GM12878 (cell line): Measurements from ENCODE around the gene SUGCT. TPM values are rescaled to one million over a fixed set of nuclear protein-coding genes. Genes with fewer than 3 reads are reported as not detected.

Experiments
- ATAC-seq: fragments of 200-7000 bp; cut with Tn5 transposase; 3 replicates; pipeline ENCODE4 v1.9.1; 2020; ENCODE audit warnings: mild to moderate bottlenecking, moderate library complexity
- BruUV-seq: library from RNA; stranded (reverse); fragments of 400-500 nt; replicated peaks from 2 replicates; lab custom pipeline; 2021; lab: Mats Ljungman, UMichigan
- CTCF ChIA-PET: fragments of 300-600 bp; sonication (Branson Sonifier 250); formaldehyde crosslinking; extraction: SDS; loops from one replicate; lab custom pipeline; 2021; ENCODE audit warnings: inconsistent platforms; lab: Yijun Ruan, JAX
- POLR2A ChIA-PET: fragments of 350-600 bp; formaldehyde crosslinking; extraction: SDS; loops from one replicate; lab custom pipeline; 2021; ENCODE audit warnings: inconsistent platforms; lab: Charles Lee
- RAD21 ChIA-PET: fragments of 300-600 bp; sonication (Branson Sonifier 250); formaldehyde crosslinking; loops from one replicate; lab custom pipeline; 2023; ENCODE audit warnings: antibody characterized with exemption; ENCODE audit not compliant: unreplicated experiment; lab: Charles Lee
- SMC1A ChIA-PET: fragments of 300-600 bp; sonication (Branson Sonifier 250); formaldehyde crosslinking; loops from one replicate; lab custom pipeline; 2023; ENCODE audit not compliant: unreplicated experiment, uncharacterized antibody; lab: Charles Lee
- DNase-seq: peaks from one replicate; pipeline ENCODE4 v3.0.0-alpha.2; 2011; ENCODE audit warnings: low read depth, low spot score
- FAIRE-seq: peaks from 3 replicates; lab custom pipeline; 2011; peaks lifted over from hg19 to GRCh38; lab: Jason Lieb, UNC
- H2AFZ ChIP-seq: 2 replicates; pipeline ENCODE4 v1.6.0; 2011; ENCODE audit warnings: low read depth, low read length, control low read depth; ENCODE audit not compliant: control insufficient read depth
- H3K27ac ChIP-seq: 2 replicates; pipeline ENCODE4 v1.5.1; 2011; ENCODE audit warnings: control low read depth; ENCODE audit not compliant: control insufficient read depth, insufficient read depth
- H3K27me3 ChIP-seq, 2 experiments: replicated peaks in 1 of 2; 2 replicates each; pipeline versions ENCODE4 v1.6.0 to v1.6.1; 2011; ENCODE audit warnings: low read length in 1 of 2; ENCODE audit not compliant: control insufficient read depth in 2 of 2, insufficient read depth in 2 of 2
- H3K36me3 ChIP-seq, 2 experiments: 2 replicates each; pipeline ENCODE4 v1.5.1; 2011; ENCODE audit warnings: low read length in 1 of 2; ENCODE audit not compliant: control insufficient read depth in 2 of 2, insufficient read depth in 2 of 2
- H3K4me1 ChIP-seq: 2 replicates; pipeline ENCODE4 v1.6.1; 2011; ENCODE audit warnings: mild to moderate bottlenecking, low read length, moderate library complexity, mixed read lengths; ENCODE audit not compliant: control insufficient read depth, insufficient read depth
- H3K4me2 ChIP-seq: 2 replicates; pipeline ENCODE4 v1.6.0; 2011; ENCODE audit warnings: control low read depth; ENCODE audit not compliant: control insufficient read depth, insufficient read depth
- H3K4me3 ChIP-seq: fragments of 200-600 bp; sonication (generic); 2 replicates; pipeline ENCODE4 v1.5.1; 2016
- H3K79me2 ChIP-seq: 2 replicates; pipeline ENCODE4 v1.6.0; 2011; ENCODE audit warnings: low read length; ENCODE audit not compliant: control insufficient read depth, insufficient read depth
- H3K9ac ChIP-seq: 2 replicates; pipeline ENCODE4 v1.8.0; 2011; ENCODE audit warnings: low read length, control low read depth, mixed read lengths; ENCODE audit not compliant: control insufficient read depth, insufficient read depth
- H3K9me3 ChIP-seq: replicated peaks from 3 replicates; pipeline ENCODE4 v1.5.1; 2011; ENCODE audit warnings: mild to moderate bottlenecking, low read length; ENCODE audit not compliant: control insufficient read depth, insufficient read depth
- H4K20me1 ChIP-seq: 2 replicates; pipeline ENCODE4 v1.6.0; 2011; ENCODE audit not compliant: control insufficient read depth, insufficient read depth
- EZH2 ChIP-seq: IDR thresholded peaks from 2 replicates; pipeline ENCODE4 v1.6.1; 2012; ENCODE audit warnings: low read depth, mild to moderate bottlenecking, control low read depth, inconsistent platforms, low read length, borderline replicate concordance; ENCODE audit not compliant: control insufficient read depth
- POLR2AphosphoS5 ChIP-seq: IDR thresholded peaks from 2 replicates; pipeline ENCODE4 v1.6.1; 2011; ENCODE audit warnings: mild to moderate bottlenecking, low read length, inconsistent platforms
- RAD51 ChIP-seq: fragments of 450-650 bp; IDR thresholded peaks from 2 replicates; pipeline ENCODE4 v1.6.1; 2016; ENCODE audit warnings: moderate library complexity, mild to moderate bottlenecking, inconsistent platforms
- WGBS: methylation state at CpG from one replicate; pipeline ENCODE4 v1.1.6; 2016; ENCODE audit warnings: low lambda C conversion rate; ENCODE audit not compliant: insufficient replicate concordance, insufficient coverage; ENCODE audit errors: missing lambda C conversion rate; 5-methylcytosine and 5-hydroxymethylcytosine counted together
- in situ Hi-C: fragments of 300-500 bp; cut with MboI; formaldehyde crosslinking; loops from 9 replicates; pipeline ENCODE4 v1.14.3; 2018; ENCODE audit warnings: mixed read lengths
- intact Hi-C: fragments of 100-400 bp; cut with micrococcal nuclease; formaldehyde crosslinking; loops from one replicate; pipeline ENCODE4 v1.14.2; 2022; ENCODE audit not compliant: unreplicated experiment
- polyA plus RNA-seq, 11 experiments: library from polyadenylated mRNA; depleted of rRNA in 4 of 11; unstranded in 6 of 11; stranded (reverse) in 5 of 11; fragments of >200 nt; fragmentation: Nextera tagmentation in 4 of 11; fragmentation: Illumina TruSeq in 1 of 11; extraction: Ambion mirVana in 4 of 11; extraction: Trizol in 1 of 11; gene quantifications; 1 replicate in 1 of 11; 2 replicates in 10 of 11; pipeline versions ENCODE4 v1.2.1 to v1.2.3, GENCODE V29; 2011 to 2016; ENCODE audit warnings: inconsistent platforms in 2 of 11, missing spikeins in 2 of 11, low read depth in 1 of 11
- total RNA-seq, 4 experiments: library from RNA; depleted of rRNA in 3 of 4; stranded (reverse); fragments of >200 nt in 3 of 4; fragmentation: Illumina TruSeq in 1 of 4; extraction: Trizol in 1 of 4; gene quantifications; 2 replicates each; pipeline versions ENCODE4 v1.2.1 to v1.2.3, GENCODE V29; 2013 to 2021
- TF ChIP-seq, protein P1 (sequence below), 3 experiments: IDR thresholded peaks in 2 of 3; conservative IDR thresholded peaks in 1 of 3; 2 replicates each; pipeline ENCODE4 v1.5.1; 2011; ENCODE audit warnings: low read depth in 3 of 3, low read length in 3 of 3, mild to moderate bottlenecking in 3 of 3, control low read depth in 2 of 3, moderate library complexity in 2 of 3, inconsistent platforms in 1 of 3, mixed read lengths in 1 of 3; ENCODE audit not compliant: control insufficient read depth in 2 of 3, insufficient read depth in 1 of 3; ENCODE audit errors: extremely low read depth in 1 of 3

The SUGCT gene
- total and polyA plus RNA-seq, 10 of the 15 experiments (the other 5 are each of a cell fraction or from before 2014, with no cell fraction given): 0.08 to 1.2 (median 0.67) TPM; not detected in 1

DNA sequence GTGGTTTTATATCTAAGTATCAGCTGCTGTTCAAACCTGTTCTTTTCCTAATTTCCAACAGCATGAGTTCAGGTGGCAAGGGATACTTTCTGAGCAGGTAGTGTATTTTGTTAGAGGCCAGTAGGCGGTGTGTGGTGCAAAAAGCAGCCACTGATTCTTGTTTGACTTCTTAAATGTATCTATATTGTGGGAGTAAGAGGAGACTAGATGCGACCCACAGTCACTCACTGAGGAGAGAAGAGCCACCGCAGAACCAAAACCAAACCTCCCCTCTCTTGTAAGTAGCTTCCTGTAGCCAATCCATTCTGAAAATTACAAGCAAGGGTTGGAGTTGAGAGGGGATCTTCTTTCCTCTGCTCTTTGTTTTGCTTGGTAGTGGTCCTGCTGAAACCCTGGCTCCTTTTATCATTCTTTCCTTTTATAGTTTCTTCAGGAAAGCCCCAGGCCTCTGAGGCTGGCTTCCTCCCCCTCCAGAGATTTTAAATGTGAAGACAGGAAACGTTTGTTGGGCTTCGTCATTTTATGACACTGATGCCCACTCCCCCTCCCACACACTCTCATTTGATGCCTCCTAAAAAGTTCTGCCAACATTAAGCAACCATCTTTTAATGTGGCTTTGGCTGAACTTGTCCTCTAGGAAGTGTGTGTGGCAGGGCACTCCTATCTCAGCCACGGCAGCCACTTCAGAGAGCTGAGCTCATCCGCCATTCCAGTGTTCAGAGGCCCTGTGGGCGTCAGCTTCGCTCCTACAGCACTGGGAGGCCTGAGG, 566.0 kb downstream of the SUGCT start:
- no peak for DNase-seq
- no TSS peak for BruUV-seq
- intact Hi-C loops: loop anchor here (5.0 to 10.0 kb wide), 2 partner anchors 746 to 1006 kb away; partner anchors contain the start of gene CDK13
- Histone ChIP-seq H3K79me2 (no peaks in the 10 kb centered on the region), H3K27ac (no peak overlapping the region), H3K9me3 (no peaks in the 10 kb centered on the region), H3K36me3 (no peaks in the 10 kb centered on the region), H3K4me1 (no peaks in the 10 kb centered on the region), H3K4me2 (no peak overlapping the region)
- CTCF ChIA-PET: interaction anchor here (0.6 to 1.1 kb wide), 2 partner anchors 158 to 351 kb away, joined by 3 read pairs; no protein-coding TSS in a partner anchor
- TF ChIP-seq EZH2: no peak
- TF ChIP-seq RAD51: no peak
- TF ChIP-seq, protein P1, sequence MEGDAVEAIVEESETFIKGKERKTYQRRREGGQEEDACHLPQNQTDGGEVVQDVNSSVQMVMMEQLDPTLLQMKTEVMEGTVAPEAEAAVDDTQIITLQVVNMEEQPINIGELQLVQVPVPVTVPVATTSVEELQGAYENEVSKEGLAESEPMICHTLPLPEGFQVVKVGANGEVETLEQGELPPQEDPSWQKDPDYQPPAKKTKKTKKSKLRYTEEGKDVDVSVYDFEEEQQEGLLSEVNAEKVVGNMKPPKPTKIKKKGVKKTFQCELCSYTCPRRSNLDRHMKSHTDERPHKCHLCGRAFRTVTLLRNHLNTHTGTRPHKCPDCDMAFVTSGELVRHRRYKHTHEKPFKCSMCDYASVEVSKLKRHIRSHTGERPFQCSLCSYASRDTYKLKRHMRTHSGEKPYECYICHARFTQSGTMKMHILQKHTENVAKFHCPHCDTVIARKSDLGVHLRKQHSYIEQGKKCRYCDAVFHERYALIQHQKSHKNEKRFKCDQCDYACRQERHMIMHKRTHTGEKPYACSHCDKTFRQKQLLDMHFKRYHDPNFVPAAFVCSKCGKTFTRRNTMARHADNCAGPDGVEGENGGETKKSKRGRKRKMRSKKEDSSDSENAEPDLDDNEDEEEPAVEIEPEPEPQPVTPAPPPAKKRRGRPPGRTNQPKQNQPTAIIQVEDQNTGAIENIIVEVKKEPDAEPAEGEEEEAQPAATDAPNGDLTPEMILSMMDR (IDR thresholded peaks at IDR 0.05 in 2 of 3, conservative IDR thresholded peaks at IDR 0.05 in 1 of 3; ENCODE audit: control insufficient read depth in 2 of 3, extremely low read depth in 1 of 3, insufficient read depth in 1 of 3, low read depth in 3 of 3, low read length in 3 of 3): peak in 1 of 3 experiments; percentile 16; a peak in 1 of 6 replicates
- no peak for TF ChIP-seq POLR2AphosphoS5
- TF ChIP-seq, all 136 proteins: peak for 1
- in situ Hi-C loops: no loop called here
- RAD21 ChIA-PET: no interaction called here
- no peak overlapping the region for H3K9ac ChIP-seq
- H2AFZ ChIP-seq: no peak overlapping the region
- WGBS: 33% methylated on average over 9 of the region's 9 CpGs
- peak; percentile 44 for FAIRE-seq
- POLR2A ChIA-PET: no interaction called here
- no peaks in the 10 kb centered on the region for H3K27me3 ChIP-seq
- ATAC-seq: peak; percentile 75
- SMC1A ChIA-PET: no interaction called here
- no peak overlapping the region for H3K4me3 ChIP-seq
- no peaks in the 10 kb centered on the region for H4K20me1 ChIP-seq
